G401 (cell line): ENCODE data around the gene PRKCE. TPM values are rescaled to one million over a fixed set of nuclear protein-coding genes. Genes with fewer than 3 reads are reported as not detected.

Experiments used
- DNase-seq: peaks from one replicate; pipeline ENCODE4 v3.0.0-alpha.2; 2015; ENCODE audit warnings: low spot score
- in situ Hi-C: cut with HindIII; loops from 2 replicates; pipeline ENCODE4 v1.10.0; 2016; ENCODE audit warnings: low sequenced_read_pairs, mixed read lengths
- total RNA-seq: library from RNA; depleted of rRNA; stranded (reverse); fragments of >200 nt; shearing (Covaris generic); gene quantifications from 2 replicates; pipeline ENCODE4 v1.2.3, GENCODE V29; 2014

The PRKCE gene
- total RNA-seq, 1 experiment from 2014 or later = 3.9 TPM

- in situ Hi-C loops = no loop called here
- DNase-seq = no peak
Observed at GRCh38 chr2:45923701-45924100, 272.2 kb downstream of the PRKCE start.

- no peak for DNase-seq
- in situ Hi-C loops = loop anchor here (25.0 kb wide), 1 partner anchor 288 kb away; no protein-coding TSS in a partner anchor
Observed at GRCh38 chr2:45925026-45925425, 273.6 kb downstream of the PRKCE start.

GRCh38 chr2:45925636-45926366 lies 274.3 kb downstream of the PRKCE start:
- DNase-seq = peak; percentile 82
- in situ Hi-C loops = loop anchor here (25.0 kb wide), 1 partner anchor 288 kb away; no protein-coding TSS in a partner anchor

GRCh38 chr2:45928946-45929345 lies 277.5 kb downstream of the PRKCE start:
- in situ Hi-C loops = loop anchor here (25.0 kb wide), 1 partner anchor 292 kb away; no protein-coding TSS in a partner anchor
- peak; percentile 100 for DNase-seq

- in situ Hi-C loops = loop anchor here (25.0 kb wide), 1 partner anchor 293 kb away; no protein-coding TSS in a partner anchor
- no peak for DNase-seq
Observed at GRCh38 chr2:45929674-45930395, 278.4 kb downstream of the PRKCE start.

- DNase-seq = no peak
- in situ Hi-C loops = loop anchor here (25.0 kb wide), 1 partner anchor 293 kb away; no protein-coding TSS in a partner anchor
Observed at GRCh38 chr2:45930396-45930792, 278.9 kb downstream of the PRKCE start.

GRCh38 chr2:45932278-45932975 lies 281.0 kb downstream of the PRKCE start:
- in situ Hi-C loops = loop anchor here (25.0 kb wide), 1 partner anchor 295 kb away; no protein-coding TSS in a partner anchor
- DNase-seq = no peak

GRCh38 chr2:45935791-45936622 lies 284.5 kb downstream of the PRKCE start:
- peak; percentile 90 for DNase-seq
- in situ Hi-C loops = loop anchor here (25.0 kb wide), 1 partner anchor 299 kb away; no protein-coding TSS in a partner anchor

GRCh38 chr2:45936623-45936979 lies 285.1 kb downstream of the PRKCE start:
- DNase-seq = no peak
- in situ Hi-C loops = loop anchor here (25.0 kb wide), 1 partner anchor 299 kb away; no protein-coding TSS in a partner anchor

GRCh38 chr2:45937990-45938389 lies 286.5 kb downstream of the PRKCE start:
- in situ Hi-C loops = loop anchor here (25.0 kb wide), 1 partner anchor 301 kb away; no protein-coding TSS in a partner anchor

GRCh38 chr2:45938649-45939511 lies 287.4 kb downstream of the PRKCE start:
- no peak for DNase-seq
- in situ Hi-C loops = loop anchor here (25.0 kb wide), 1 partner anchor 302 kb away; no protein-coding TSS in a partner anchor

More at GRCh38 chr2:45937990-45938389, 286.5 kb downstream of the PRKCE start:
- DNase-seq = no peak

- DNase-seq = no peak
- in situ Hi-C loops = loop anchor here (25.0 kb wide), 1 partner anchor 304 kb away; no protein-coding TSS in a partner anchor
Observed at GRCh38 chr2:45941531-45942236, 290.2 kb downstream of the PRKCE start.

GRCh38 chr2:45942237-45942738 lies 290.8 kb downstream of the PRKCE start:
- in situ Hi-C loops = loop anchor here (25.0 kb wide), 1 partner anchor 305 kb away; no protein-coding TSS in a partner anchor
- no peak for DNase-seq

GRCh38 chr2:45943219-45944044 lies 292.0 kb downstream of the PRKCE start:
- in situ Hi-C loops = loop anchor here (25.0 kb wide), 1 partner anchor 306 kb away; no protein-coding TSS in a partner anchor
- DNase-seq = no peak

GRCh38 chr2:45944074-45944473 lies 292.6 kb downstream of the PRKCE start:
- no peak for DNase-seq
- in situ Hi-C loops = loop anchor here (25.0 kb wide), 1 partner anchor 307 kb away; no protein-coding TSS in a partner anchor

- no peak for DNase-seq
- in situ Hi-C loops = loop anchor here (25.0 kb wide), 1 partner anchor 308 kb away; no protein-coding TSS in a partner anchor
Observed at GRCh38 chr2:45945302-45945717, 293.8 kb downstream of the PRKCE start.
